HG03457 (cell line): Measurements from ENCODE around the gene PLXNA4.

Experiments used
- ATAC-seq: cut with Tn5 transposase; IDR thresholded peaks from one replicate; pipeline ENCODE4 v1.9.1; 2021; ENCODE audit warnings: moderate number of reproducible peaks; ENCODE audit not compliant: unreplicated experiment

Gene PLXNA4

DNA sequence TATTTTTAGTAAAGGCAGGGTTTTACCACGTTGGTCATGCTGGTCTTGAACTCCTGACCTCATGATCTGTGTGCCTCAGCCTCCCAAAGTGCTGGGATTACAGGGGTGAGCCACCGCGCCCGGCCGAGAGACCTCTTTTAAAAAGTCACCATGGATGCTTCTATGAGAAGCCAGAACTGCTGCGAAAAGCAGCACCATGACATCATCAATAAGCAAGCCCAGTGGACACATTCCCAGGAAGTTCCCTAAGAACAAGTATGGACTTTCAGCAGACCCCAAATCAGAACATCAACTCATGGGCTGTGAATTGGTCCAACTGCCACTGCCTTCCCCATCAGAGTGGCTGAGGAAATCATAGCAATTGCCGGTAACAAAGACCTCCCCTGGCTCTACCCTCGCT lies 93.4 kb downstream of the PLXNA4 start:
- no peak for ATAC-seq

- ATAC-seq = no peak
Observed at GRCh38 chr7:132480534-132480933, 95.7 kb downstream of the PLXNA4 start.

- no peak for ATAC-seq
Observed at GRCh38 chr7:132476541-132476940, 99.7 kb downstream of the PLXNA4 start.

GRCh38 chr7:132475669-132476116 lies 100.6 kb downstream of the PLXNA4 start:
- ATAC-seq = no peak

DNA sequence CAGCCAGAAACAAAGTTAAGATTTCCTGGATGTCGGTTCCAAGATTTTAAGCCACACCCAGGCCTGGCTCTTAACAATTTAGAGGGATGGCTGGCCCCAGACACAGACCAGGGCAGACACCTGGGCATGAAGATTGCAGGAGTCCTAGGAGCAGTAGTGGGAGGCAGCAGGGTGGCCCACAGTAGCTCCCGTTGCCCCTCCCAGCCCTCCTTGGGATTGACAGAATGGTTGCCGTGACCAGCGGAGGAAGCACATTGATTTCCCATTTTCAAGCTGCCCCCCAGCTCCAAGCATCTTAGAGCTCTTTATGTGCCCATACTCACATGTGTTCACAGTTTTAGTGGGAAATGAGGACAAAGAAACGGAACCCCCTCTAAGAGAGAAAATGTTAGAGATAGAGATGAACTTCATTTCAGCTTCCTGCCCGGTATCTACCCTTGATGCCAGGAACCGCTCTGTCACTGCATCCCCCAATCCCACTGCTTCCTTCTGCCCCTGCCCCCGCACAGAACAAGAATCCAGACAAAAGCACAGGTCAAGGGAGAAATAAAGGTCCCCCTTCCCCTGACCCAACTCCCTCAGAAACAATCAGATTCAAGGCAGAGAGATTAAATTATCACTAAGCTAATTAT lies 101.1 kb downstream of the PLXNA4 start:
- ATAC-seq = no peak

- ATAC-seq = no peak
Observed at GRCh38 chr7:132472463-132473120, 103.7 kb downstream of the PLXNA4 start.

GRCh38 chr7:132471515-132471914 lies 104.8 kb downstream of the PLXNA4 start:
- ATAC-seq = no peak

DNA sequence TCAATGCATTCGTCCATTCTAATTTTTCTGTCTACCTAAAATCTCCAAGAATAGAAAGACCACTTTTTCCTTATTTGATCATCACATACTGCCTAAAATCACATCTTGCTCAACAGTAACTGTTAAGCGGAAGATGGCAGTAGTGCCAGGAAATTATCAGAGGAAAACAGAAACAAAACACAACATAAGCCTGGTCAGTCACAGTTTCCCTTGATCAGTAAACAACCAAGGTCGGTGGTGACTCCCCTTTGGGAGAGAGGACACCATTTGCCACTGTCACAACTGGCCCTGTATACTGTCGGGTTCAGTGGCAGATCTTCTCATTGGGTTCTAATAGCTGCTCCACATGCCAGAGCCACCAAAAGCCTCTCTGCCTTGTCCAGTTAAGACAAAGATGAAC lies 106.6 kb downstream of the PLXNA4 start:
- no peak for ATAC-seq

GRCh38 chr7:132469264-132469663 lies 107.0 kb downstream of the PLXNA4 start:
- ATAC-seq = no peak

- no peak for ATAC-seq
Observed at GRCh38 chr7:132466367-132466766, 109.9 kb downstream of the PLXNA4 start.

- ATAC-seq = no peak
Observed at GRCh38 chr7:132465516-132465915, 110.8 kb downstream of the PLXNA4 start.

DNA sequence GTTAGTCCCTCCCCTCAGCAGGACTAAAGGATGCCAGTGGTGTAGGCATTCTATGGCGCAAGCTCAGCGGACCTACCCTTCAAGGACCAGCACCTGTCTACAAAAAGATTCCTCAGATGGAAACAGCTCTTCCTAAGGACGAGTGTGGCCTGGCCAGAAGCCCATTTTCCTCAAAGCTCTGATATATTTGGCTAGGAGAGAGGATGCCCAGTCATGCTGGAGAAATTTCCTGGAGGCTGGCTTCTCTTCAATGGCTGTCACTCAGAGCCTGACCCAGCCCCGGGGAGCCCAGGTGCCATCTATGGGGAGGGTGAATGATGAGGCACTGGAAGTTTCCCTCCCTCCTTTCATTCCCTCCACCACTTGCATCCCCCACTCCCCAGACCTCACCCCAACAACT lies 111.5 kb downstream of the PLXNA4 start:
- ATAC-seq = no peak

- ATAC-seq = no peak
Observed at GRCh38 chr7:132463922-132464321, 112.3 kb downstream of the PLXNA4 start.

DNA sequence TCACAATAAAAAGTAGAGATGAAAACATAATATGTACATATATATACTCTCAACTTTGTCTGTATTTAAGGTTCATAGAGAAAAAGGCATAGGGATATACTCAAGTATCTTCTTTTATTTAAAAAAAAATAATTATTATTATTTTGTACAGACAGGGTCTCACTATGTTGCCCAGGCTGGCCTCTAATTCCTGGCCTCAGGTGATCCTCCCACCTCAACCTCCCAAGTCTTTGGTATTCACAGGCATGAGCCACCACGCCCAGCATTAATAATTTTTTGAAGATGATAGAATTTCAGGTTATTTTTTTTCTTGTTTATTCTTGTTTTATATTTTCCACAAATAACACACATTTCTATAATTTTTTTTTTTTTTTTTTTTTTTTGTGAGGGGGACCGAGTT lies 113.8 kb downstream of the PLXNA4 start:
- no peak for ATAC-seq

DNA sequence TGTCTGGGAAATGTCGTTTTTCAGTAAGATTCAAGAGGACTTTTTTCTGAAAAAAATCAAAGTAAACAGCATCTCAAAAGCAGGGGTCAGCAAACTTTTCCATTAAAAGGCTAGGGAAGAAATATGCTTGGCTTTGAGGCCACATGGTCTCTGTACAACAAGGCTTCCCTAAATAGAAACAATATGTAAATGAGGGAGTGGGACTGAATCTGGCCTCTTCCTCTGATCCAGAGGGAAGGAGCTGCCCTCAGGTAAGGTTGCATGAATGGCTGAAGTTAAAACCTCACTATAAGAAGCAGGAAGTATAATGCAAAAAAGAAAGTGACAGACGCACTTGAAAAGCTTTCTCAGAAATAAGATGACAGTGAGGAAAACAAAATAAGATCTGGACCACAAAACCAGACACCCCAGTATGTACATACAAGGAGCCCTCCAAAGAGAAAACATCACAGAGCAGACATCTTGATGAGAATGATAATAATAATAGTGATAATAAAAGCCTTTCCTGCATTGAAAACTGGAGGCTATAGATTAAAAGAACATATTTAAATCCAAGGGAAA lies 115.2 kb downstream of the PLXNA4 start:
- no peak for ATAC-seq

DNA sequence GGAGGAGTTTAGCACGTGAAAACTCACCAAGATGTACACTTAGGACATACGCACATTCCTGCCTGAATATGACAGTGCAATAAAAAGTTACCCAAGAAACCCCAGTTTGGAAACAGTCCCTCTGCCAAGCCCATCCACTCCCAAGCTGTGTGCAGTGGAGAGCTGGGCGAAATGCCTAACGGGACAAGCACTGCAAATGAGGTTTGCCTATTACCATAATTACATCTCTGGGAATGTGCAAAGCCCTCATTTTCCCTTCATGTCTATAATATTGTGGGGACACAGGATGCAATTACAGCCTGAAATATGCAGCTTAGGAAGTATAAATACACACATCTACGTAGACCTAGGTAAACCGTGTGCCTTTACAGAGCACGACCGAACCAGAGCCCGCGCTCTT lies 117.5 kb downstream of the PLXNA4 start:
- ATAC-seq = no peak

GRCh38 chr7:132457658-132458057 lies 118.6 kb downstream of the PLXNA4 start:
- no peak for ATAC-seq

DNA sequence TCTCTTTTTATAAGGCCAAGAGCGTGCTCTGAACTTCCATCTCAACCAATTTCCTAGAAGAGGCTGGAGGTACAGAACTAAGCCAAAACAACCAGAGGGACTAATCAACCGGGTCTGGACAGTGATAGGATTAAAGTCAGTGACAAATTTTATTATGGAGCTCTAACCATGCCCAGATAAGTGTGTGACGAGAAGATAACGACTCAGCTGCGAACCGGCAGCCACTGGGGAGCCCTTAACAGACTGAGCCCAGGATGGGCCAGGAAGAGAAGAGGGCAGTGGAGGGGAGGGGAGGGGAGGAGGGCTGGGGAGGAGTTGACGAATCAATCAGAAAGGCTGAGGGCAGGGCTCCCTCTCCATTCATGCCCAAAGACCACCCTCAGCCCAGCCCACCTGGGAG lies 119.9 kb downstream of the PLXNA4 start:
- ATAC-seq = no peak

- no peak for ATAC-seq
Observed at GRCh38 chr7:132455378-132455777, 120.9 kb downstream of the PLXNA4 start.

GRCh38 chr7:132453826-132454225 lies 122.4 kb downstream of the PLXNA4 start:
- ATAC-seq = no peak

GRCh38 chr7:132451161-132451560 lies 125.1 kb downstream of the PLXNA4 start:
- no peak for ATAC-seq

- no peak for ATAC-seq
Observed at GRCh38 chr7:132450696-132451095, 125.6 kb downstream of the PLXNA4 start.
